NCI-H2227 (cell line): Measurements from ENCODE around the gene B3GALNT2.
"Not testable (repeated sequence)": the region's sequence is repeated elsewhere in the genome, so short reads cannot be mapped to it uniquely, and the experiment has no call there.

ENCODE experiments used
- DNase-seq: peaks from one replicate; lab custom pipeline; 2025; ENCODE audit not compliant: unreplicated experiment; lab: John Stamatoyannopoulos, UW

B3GALNT2 gene

DNA sequence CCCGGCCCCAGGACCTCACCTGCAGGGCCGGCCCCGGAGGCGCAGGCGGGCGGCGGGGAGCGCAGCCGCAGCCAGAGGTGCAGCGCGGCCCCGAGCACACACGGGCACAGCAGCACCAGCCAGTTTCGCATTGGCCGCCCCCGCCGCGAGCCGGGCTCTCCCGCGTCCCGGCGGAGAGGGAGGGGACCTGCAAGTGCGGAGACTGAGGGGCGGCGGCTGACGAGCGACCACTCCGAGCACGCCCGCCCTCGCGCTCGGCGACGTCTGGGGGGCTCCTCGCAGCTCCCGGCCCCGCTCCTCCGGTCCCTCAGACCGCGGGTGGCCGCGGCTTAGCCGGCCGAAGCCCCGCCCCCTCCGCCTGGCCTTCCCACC, at the start of gene B3GALNT2:
Gene B3GALNT2, minus strand, starts transcription at position 331 of the 372 bp plus-strand sequence. Its CDS starts 200 bp downstream, at position 131.
- no peak for DNase-seq

DNA sequence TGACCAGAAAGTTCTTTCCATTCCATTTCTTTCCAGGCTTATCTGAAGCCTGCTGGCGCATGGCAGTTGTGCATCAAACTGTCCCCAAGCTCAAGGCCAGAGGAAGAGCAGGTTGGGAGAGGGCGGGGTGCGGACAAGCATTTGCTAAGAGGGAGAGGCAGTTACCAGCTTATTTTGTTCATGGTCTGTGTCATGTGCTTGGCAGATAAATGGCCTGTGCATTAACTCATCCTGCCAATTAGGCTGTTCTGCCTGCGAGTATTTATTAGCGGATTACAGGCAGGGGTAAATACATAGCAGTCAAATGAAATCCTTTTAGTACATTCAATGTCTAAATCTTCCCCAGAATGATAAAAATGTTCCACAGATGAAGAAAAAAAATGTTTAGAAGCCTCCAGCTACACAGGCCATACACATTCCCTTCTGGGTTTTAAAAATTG, 48.9 kb upstream of the B3GALNT2 start:
- DNase-seq: peak; percentile 57

DNA sequence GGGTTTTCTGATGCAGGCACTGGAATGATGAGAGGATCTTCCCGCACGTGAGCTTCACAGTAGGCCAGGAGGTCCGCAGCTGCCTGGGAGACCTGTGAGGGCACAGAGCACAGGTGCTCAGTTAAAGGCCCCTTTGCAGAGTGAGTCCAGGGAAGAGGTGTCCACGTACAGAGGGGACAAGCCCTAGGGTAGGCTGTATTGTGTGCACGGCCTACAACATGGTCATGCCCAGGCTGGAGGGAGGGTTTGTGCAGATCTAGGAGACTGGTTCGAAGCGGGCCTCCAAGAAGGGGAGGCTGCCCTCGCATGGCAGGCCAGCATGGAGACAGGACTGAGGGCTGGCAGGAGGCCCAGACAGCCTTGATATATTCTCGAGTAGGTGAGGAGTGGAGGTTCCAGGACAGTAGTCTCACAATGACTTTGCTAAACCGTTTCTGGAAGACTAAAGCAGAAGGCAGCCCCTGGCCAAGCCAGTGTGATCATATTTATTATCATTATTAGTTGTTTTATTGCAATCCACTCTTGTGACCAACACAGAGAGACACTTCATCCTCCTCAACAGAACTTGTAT, 48.0 kb upstream of the B3GALNT2 start:
- no peak for DNase-seq

DNA sequence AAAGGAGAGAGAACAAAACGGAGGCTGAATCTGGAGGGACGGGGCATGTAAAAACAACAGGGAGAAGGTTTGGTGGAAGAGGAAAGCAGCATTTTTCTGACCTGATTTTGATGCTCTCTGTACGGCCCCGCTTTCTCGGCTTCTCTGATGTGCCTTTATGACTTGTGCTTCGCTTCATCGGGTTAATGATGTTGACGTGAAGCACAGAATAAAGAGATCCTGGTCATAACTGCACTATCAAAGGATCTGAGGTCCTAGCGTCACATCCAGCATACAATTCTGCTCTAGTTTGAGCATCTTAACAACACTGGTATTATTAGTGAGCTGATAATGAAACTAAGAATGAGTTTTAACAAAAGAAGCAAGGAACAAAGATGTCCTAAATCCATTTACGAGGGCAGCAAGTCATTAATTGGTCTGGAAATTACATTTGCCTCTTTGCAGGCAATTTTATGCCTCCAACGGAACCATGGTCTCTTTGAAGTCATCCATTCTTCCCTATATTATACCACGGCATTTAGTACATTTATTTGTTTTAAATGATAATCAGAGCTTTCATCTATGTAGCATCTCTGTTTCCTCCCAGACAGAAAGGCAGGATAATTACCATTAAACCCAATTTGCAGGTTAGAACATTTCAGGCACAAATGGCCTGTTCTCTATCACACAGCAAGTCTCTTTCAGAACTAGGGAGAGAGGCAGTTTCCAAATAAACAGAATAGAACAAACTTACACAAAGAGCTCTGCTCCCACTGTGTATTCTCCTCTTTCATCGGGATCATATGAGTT, 45.3 kb upstream of the B3GALNT2 start:
- no peak for DNase-seq

DNA sequence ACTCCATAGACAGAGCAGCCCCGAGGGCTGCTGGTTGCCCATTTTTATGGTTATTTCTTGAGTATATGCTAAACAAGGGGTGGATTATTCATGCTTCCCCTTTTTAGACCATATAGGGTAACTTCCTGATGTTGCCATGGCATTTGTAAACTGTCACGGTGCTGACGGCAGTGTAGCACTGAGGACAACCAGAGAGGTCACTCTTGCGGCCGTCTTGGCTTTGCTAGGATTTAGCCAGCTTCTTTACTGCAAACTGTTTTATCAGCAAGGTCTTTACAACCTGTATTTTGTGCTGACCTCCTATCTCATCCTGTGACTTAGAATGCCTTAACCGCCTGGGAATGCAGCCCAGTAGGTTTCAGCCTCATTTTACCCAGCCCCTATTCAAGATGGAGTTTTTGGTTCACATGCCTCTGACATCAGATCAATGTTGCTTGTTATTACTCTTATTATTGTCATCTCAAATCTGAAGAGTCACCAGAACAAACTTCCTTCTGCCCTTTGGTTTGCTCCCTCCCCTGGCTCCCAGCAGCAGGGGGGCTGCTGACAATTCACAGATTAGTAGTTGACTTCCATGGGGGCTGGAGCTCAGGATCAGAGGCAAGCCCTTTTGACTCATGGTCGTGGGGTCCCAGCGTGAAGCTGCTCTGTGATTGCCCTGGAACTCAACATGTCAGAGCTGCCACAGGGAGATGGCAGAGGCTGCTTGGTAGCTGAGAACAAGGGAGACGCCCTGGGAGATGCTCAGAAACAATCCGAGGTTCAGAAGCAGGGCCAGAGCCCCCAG, 42.3 kb upstream of the B3GALNT2 start:
- DNase-seq: peak; percentile 24

DNA sequence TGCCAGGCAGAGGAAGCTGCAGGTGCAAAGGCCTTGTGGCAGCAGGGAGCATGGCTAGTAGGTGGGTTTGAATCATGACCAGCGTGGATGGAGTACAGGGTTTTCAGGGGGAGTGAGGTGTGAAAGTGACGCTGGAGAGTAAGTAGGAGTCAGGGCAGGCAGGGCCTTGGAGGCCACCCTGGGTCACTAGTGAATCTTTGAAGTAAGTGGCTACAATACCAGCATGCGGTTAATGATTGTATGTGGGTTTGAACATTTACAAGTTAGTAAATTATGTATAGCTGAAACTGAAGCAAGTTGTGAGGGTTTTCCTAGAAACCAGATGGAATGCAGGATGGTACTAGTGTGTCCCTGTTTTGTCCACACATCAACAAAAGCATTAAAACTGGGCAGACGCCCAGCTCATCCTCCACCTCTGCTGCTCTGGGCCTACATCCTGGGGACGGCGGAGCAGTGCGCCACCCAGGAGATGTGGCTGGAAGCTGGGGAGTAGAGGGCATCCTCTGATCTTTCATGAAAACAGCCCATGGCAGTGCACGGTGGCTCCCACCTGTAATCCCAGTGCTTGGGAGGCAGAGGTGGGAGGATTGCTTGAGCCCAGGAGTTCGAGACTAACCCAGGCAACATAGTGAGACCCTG, 41.2 kb upstream of the B3GALNT2 start:
- no peak for DNase-seq

DNA sequence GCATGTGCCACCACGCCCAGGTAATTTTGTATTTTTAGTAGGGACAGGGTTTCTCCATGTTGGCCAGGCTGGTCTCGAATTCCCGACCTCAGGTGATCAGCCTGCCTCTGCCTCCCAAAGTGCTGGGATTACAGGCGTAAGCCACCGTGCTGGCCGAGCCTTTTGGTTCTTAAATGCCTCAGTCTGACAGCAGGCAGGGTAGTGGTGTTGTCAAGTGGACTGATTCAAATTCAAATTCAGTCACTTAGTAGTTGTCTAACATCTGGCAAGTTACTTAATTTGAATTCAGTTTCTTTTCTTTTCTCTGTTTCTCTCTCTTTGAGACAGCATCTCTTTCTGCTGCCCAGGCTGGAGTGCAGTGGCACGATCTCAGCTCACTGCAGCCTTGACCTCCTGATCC, 38.6 kb upstream of the B3GALNT2 start:
- not testable (repeated sequence) for DNase-seq

DNA sequence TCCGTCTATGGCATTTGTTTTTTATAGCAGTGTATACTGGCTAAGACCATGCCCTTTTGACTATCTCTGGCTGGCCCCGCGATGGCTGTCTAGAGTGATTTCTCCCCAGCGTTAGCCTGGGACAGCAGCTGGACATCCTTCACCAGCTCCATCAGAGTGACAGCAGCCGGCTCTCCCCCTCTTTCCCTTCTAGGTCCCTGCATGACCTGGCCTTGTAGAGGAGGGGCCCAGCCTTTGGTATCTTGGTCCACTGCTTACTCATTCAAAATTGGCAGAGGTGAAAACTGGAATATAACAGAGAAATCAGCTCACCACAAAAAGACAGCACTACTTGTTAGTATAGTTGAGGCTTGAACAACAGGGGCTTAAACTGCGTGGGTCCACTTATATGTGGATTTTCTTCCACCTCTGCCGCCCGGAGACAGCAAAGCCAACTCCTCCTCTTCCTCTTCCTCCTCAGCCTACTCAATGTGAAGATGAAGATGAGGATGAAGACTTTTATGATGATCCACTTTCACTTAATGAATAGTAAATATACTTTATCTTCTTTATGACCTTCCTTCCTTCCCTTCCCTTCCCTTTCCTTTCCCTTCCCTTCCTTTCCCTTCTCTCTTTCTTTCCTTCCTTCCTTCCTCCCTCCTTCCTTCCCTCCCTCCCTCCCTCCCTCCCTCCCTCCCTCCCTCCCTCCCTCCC, 29.4 kb upstream of the B3GALNT2 start:
- no peak for DNase-seq

DNA sequence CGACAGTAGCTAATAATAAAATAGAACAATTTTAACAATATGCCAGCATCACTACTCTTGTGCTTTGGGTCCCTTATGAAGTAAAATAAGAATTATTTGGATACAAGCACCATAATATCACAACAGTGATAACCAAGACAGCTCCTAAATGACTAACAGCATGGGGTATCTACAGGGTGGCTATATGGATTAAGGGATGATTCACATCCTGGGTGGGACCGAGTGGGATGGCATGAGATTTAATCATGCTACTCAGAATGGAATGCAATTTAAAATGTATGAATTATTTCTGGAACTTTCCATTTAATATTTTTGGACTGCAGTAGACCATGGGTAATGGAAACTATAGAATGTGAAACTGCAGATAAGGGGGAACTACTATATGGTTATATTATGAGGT, 28.1 kb upstream of the B3GALNT2 start:
- DNase-seq: no peak

DNA sequence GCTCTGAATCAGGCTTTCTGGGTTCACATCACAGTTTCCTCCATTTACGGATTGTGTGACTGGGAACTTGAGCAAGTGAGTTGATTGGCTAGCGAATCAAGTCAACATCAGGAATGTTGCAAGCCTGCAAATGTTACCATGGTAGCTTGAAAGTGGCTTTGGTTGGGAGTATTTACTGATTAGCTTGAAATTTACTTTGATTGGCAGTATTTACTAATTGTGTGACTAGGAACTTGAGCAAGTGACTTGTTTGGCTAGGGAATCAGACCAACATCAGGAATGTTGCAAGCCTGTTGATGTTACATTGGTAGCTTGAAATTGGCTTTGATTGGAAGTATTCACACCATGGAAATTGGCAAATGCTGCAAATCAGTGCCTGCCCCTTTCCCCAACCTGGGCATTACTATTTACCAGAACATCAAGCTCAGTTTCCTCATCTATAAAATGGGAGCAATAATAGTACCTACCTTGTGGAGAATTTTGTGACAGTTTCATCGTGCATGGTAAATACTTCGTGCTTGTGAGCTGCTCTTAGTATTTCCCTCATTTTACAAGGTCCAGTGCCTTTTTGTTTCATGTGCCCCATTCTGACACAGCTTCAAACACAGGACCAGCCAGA, 23.1 kb upstream of the B3GALNT2 start:
- no peak for DNase-seq

DNA sequence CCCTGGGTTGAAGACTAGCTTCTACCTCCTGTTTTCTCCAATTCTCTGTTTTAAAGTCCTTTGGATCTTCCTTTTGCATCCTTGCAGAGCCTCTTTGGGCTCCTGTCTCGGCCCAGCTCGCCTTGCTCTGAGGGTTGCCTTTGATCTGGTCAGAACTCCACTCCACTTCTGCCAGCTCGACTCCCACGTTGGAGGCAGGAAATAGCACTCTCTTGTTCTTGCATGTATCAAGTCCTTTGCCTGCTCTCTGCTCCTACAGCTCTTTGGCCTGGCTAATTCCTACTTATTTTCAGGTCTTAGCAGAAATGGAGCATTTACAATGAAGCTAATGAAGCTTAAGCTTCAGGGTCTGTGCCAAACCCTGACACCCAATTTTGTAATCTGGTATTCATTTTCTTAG, 21.1 kb upstream of the B3GALNT2 start:
- no peak for DNase-seq

DNA sequence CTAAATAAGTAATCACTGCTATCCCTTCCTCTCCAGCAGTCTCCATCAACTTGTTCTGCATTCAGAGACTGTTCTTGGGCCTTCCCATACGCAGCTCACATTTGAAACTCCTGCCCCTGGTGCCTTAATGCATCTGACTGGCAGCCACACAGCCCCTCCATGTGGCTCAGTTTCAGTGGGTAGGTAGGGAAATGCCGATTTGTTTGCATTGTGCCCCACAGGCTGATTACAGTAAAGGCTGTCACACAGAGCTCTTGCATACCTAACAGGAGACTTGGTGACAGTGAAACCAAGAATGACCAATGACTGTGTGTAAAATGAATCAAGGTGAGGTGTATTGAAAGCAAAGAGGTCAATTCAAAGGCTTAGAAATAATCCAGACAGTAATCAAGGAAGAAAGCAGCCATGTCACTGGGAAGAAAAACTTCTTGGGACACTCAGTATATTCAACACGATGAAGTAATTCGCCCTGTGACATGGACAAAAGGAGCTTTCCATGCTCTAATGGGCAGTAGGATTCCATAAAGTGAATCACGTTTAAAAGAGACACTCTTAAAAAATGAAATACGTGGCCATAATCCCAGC, 12.7 kb upstream of the B3GALNT2 start:
- DNase-seq: no peak

DNA sequence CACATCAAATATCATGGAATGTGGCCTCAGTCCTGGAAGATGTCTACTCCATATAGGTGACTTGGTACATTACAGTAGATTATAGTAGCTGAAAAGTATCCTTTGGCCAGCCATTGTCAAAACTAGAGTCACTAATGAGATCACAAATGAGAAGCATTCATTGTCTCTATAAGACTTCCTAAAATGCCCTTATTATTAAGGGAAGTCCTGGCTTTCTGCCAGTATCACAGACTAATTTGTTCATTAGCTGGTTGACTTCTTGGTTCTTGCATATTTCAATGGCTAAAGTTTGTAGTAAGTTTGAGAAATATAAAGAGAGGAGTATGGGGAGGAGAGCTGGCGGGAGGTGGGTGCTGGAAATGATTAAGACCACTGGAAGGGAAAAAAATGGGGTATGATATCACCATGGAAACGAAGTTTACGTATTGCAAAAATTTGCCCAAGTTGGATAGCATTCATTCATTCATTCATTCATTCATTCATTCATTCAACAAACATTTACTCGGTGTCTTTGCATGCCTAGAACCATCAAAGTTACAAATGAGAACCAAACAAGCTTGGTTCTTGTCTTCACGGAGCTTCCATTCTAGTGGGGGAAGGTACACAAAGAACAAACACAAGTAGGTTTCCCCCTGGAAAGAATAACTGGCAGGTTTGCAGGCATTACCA, 11.7 kb upstream of the B3GALNT2 start:
- DNase-seq: no peak

DNA sequence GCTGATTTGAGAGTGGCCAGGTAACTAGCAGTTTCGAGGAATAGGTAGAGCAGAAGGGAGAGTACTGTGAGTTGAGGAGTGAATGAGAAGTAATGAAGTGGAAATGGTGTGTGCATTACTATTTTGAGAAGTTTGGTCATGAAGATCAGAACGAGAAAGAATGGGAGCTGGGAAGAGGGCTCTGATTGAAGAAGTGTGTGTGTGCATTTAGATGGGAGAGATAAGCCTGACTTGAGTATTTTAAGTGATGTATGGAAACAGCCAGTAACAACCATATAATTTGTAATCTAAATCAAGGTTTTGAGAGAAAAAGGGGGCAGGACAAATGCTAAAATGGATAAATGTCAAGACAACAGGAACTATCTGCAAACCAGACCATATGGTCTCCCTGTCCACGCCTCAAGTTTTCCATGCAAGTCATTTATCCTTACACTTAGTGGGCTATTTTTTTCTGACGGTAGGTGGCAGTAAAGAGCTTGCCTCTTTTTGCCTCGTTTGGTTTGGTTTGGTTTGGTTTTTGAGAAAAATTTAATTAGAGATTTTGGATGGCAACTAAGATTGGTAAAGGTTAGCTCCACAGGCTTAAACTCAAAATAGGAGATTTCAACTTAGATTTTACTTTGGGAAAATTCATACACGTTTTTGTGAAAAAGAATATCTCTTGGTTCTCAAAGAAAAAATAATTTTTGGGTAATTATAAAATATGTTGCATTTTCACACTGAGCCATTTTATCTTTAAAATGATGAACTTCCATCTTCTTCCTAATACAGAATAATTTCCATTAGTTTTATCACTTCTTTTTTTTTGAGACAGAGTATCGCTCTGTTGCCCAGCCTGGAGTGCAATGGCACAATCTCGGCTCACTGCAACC, 9.5 kb upstream of the B3GALNT2 start:
- peak; percentile 81 for DNase-seq

DNA sequence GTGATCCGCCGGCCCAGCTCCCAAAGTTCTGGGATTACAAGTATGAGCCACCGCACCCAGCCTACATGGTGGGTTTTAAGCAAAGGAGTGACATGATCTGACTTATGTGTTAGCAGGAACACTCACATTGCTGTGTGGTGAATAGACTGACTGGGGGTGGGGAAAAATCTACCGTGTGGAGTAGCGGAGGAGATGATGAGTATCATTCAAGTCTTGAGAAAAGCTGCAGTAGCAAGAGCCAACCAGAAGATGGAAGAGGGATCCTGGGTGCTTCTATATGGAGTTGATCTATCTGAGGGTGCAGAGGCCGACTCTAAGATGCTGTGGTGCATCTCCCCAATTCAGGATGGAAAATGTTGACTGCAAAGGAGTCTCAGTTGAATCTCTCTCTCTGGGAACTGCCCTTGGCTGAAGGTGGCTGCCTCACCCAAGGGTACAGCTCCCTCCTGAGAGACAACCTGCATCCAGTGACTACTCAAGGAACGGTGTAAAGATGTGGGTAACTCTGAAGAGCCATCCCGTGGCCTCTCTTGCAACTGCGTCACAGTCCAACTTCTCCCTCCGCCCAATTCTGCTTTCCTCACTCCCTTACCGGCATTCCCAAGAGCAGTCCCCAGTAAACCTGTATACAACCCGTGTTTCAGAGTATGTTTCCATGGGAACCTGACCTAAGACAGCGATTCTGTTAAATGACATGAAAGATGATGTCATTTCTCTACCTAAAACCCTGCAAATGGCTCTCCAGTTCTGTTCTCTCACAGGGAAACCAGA, 7.4 kb upstream of the B3GALNT2 start:
- DNase-seq: peak; percentile 15

DNA sequence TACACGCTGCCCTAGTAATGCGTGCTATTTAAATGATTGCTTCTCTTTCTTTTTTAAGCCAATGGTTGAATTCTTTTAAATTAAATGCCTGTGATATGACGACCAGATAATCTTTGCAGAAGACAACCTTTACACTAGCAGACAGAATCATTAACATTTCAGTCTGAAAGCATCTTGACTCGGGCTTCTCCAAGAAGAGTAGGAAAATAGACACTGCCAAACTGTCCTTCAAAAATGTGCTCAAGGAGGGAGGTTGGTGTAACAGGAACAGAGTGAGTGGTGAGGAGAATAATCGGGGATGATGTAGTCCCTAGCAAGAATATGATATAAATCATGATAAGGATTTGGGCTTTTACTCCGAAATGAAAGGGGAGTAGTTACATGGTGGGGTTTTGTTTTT, 6.6 kb upstream of the B3GALNT2 start:
- no peak for DNase-seq

DNA sequence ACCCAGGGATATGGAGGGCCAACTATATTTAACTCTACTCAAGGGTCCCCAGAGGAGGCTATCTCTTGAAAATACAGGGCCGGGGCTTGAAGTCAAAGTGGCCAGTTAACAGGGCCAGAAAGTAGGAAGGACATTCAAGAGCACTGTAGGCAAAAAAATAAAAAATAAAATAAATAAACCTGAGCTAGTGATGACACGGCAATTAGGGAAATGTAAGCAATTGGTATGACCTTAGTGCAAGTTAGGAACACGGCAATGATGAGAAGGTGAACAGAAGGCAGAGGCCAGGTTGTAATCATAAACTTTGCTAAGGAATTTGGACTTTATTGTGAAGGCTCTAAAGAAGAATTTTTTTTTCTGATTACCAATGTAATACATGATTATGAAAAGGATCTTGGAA, 3.4 kb upstream of the B3GALNT2 start:
- DNase-seq: no peak
